Measurements from ENCODE around the gene TRABD2B.

The TRABD2B gene

GRCh38 chr1:47842228-47842919 is 154.8 kb downstream of the TRABD2B start:
- no peak for DNase-seq (ENCODE audit: extremely low read depth, insufficient read length)
- Histone ChIP-seq H3K36me3 (ENCODE audit: control insufficient read depth, insufficient read depth, low read length) (no peaks in the 10 kb centered on the region), H3K27me3 (replicated peaks; ENCODE audit: control insufficient read depth, insufficient read depth, low read length) (no peaks in the 10 kb centered on the region; the same call in none of the 2 replicates), H3K4me3 (replicated peaks; ENCODE audit: low read depth, low read length) (no peak overlapping the region)
- TF ChIP-seq CTCF (IDR thresholded peaks at IDR 0.05; ENCODE audit: insufficient read depth, low read length, poor library complexity, severe bottlenecking): no peak

- DNase-seq (ENCODE audit: extremely low read depth, insufficient read length): no peak
- Histone ChIP-seq H3K27me3 (replicated peaks; ENCODE audit: control insufficient read depth, insufficient read depth, low read length) (no peaks in the 10 kb centered on the region; the same call in none of the 2 replicates), H3K4me3 (replicated peaks; ENCODE audit: low read depth, low read length) (no peak overlapping the region), H3K36me3 (ENCODE audit: control insufficient read depth, insufficient read depth, low read length) (no peaks in the 10 kb centered on the region)
- no peak for TF ChIP-seq CTCF (IDR thresholded peaks at IDR 0.05; ENCODE audit: insufficient read depth, low read length, poor library complexity, severe bottlenecking)
Observed at GRCh38 chr1:47841356-47841755, 155.8 kb downstream of the TRABD2B start.

- Histone ChIP-seq H3K4me3 (replicated peaks; ENCODE audit: low read depth, low read length) (no peak overlapping the region), H3K27me3 (replicated peaks; ENCODE audit: control insufficient read depth, insufficient read depth, low read length) (no peaks in the 10 kb centered on the region; the same call in none of the 2 replicates), H3K36me3 (ENCODE audit: control insufficient read depth, insufficient read depth, low read length) (no peaks in the 10 kb centered on the region)
- DNase-seq (ENCODE audit: extremely low read depth, insufficient read length): no peak
- TF ChIP-seq CTCF (IDR thresholded peaks at IDR 0.05; ENCODE audit: insufficient read depth, low read length, poor library complexity, severe bottlenecking): no peak
Observed at GRCh38 chr1:47840393-47841190, 156.6 kb downstream of the TRABD2B start.

- H3K4me3 ChIP-seq (replicated peaks; ENCODE audit: low read depth, low read length): no peak overlapping the region
- DNase-seq (ENCODE audit: extremely low read depth, insufficient read length): no peak
- no peaks in the 10 kb centered on the region for H3K36me3 ChIP-seq (ENCODE audit: control insufficient read depth, insufficient read depth, low read length)
- TF ChIP-seq CTCF (IDR thresholded peaks at IDR 0.05; ENCODE audit: insufficient read depth, low read length, poor library complexity, severe bottlenecking): no peak
- no peaks in the 10 kb centered on the region; the same call in none of the 2 replicates for H3K27me3 ChIP-seq (replicated peaks; ENCODE audit: control insufficient read depth, insufficient read depth, low read length)
Observed at GRCh38 chr1:47839433-47839760, 157.8 kb downstream of the TRABD2B start.

GRCh38 chr1:47838562-47839432 is 158.4 kb downstream of the TRABD2B start:
- Histone ChIP-seq H3K4me3 (replicated peaks; ENCODE audit: low read depth, low read length) (no peak overlapping the region), H3K36me3 (ENCODE audit: control insufficient read depth, insufficient read depth, low read length) (no peaks in the 10 kb centered on the region), H3K27me3 (replicated peaks; ENCODE audit: control insufficient read depth, insufficient read depth, low read length) (no peaks in the 10 kb centered on the region; the same call in none of the 2 replicates)
- DNase-seq (ENCODE audit: extremely low read depth, insufficient read length): no peak
- no peak for TF ChIP-seq CTCF (IDR thresholded peaks at IDR 0.05; ENCODE audit: insufficient read depth, low read length, poor library complexity, severe bottlenecking)
